Fibroblast of the aortic adventitia (primary cell): ENCODE data around the gene C1QTNF2. TPM values are rescaled to one million over a fixed set of nuclear protein-coding genes. Genes with fewer than 3 reads are reported as not detected.

Experiments
- DNase-seq: peaks from one replicate; pipeline ENCODE4 v3.0.0-alpha.2; 2010; ENCODE audit warnings: low read depth
- H3K4me3 ChIP-seq: 2 replicates; pipeline ENCODE4 v1.5.1; 2011; ENCODE audit warnings: low read depth, mild to moderate bottlenecking, control low read depth, low read length, moderate library complexity
- small RNA-seq: library from RNA; depleted of rRNA; stranded (forward); fragments of <200 nt; gene quantifications from one replicate; pipeline ENCODE3, GENCODE V24; 2012
- total RNA-seq: library from RNA; depleted of rRNA; stranded (reverse); fragments of >200 nt; gene quantifications from 2 replicates; pipeline ENCODE4 v1.2.3, GENCODE V29; 2012; ENCODE audit warnings: low replicate concordance
- TF ChIP-seq, protein P1 (sequence below): IDR thresholded peaks from 2 replicates; pipeline ENCODE4 v1.5.1; 2011; ENCODE audit warnings: mild to moderate bottlenecking, low read length, control low read depth, inconsistent platforms; ENCODE audit not compliant: insufficient read depth

The C1QTNF2 gene
- total RNA-seq, 1 donor = 2.0 TPM

DNA sequence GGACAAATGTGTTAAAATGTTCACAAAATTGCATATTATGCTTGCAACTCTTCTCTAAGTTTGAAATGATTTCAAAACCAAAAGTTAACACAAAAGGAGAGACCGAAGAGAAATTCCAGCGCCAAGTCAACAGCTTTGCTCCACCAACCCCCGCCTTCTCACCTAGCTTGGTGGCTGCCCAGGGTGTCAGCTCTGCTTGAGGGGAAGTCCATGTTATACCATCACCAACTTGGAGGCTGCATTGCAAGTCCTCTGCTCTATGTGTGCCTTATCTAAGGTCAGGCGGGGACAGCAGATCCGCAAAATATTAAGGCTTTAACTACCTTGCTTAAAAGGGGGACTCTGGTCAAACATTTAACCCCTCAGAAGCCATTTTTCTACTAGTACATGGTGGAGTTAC, 72.7 kb downstream of the C1QTNF2 start:
- no peak for DNase-seq
- H3K4me3 ChIP-seq = no peak overlapping the region
- TF ChIP-seq, protein P1, sequence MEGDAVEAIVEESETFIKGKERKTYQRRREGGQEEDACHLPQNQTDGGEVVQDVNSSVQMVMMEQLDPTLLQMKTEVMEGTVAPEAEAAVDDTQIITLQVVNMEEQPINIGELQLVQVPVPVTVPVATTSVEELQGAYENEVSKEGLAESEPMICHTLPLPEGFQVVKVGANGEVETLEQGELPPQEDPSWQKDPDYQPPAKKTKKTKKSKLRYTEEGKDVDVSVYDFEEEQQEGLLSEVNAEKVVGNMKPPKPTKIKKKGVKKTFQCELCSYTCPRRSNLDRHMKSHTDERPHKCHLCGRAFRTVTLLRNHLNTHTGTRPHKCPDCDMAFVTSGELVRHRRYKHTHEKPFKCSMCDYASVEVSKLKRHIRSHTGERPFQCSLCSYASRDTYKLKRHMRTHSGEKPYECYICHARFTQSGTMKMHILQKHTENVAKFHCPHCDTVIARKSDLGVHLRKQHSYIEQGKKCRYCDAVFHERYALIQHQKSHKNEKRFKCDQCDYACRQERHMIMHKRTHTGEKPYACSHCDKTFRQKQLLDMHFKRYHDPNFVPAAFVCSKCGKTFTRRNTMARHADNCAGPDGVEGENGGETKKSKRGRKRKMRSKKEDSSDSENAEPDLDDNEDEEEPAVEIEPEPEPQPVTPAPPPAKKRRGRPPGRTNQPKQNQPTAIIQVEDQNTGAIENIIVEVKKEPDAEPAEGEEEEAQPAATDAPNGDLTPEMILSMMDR = no peak

Small RNAs within 50 kb of the gene (small RNA-seq; reads per million reads assigned to genes)
- gene AC112191.3 = not detected

Other genes with a start within 250 kb of the C1QTNF2 start
- gene FABP6, start 141.1 kb downstream of the C1QTNF2 start, total RNA-seq = 1.5 TPM in 1 of 2 replicates, not detected in the other
- 0.27 and 0.82 TPM in 2 replicates for gene CCNJL, start 58.1 kb downstream of the C1QTNF2 start, total RNA-seq
- gene FAM200C, start 29.4 kb upstream of the C1QTNF2 start, total RNA-seq = 5.5 and 6.7 TPM in 2 replicates
- gene SLU7, start 48.5 kb upstream of the C1QTNF2 start, total RNA-seq = 59.5 and 69.7 TPM in 2 replicates
- gene PTTG1, start 51.2 kb upstream of the C1QTNF2 start, total RNA-seq = 107 and 154 TPM in 2 replicates